Erythroblast (primary cell): ENCODE measurements around the gene ICAM3.

Experiments used
- GATA1 ChIP-seq: IDR thresholded peaks from 2 replicates; pipeline ENCODE4 v1.6.1; 2011; ENCODE audit warnings: low read depth, mild to moderate bottlenecking, control low read depth, low read length, moderate library complexity
- POLR2A ChIP-seq: IDR thresholded peaks from 2 replicates; pipeline ENCODE4 v1.6.1; 2011; ENCODE audit warnings: mild to moderate bottlenecking, low read length

- TF ChIP-seq POLR2A (no peak), GATA1 (no peak)
Observed at GRCh38 chr19:10356431-10356830, 17.0 kb upstream of the ICAM3 start.
